K562 (cell line): ENCODE data around the gene PSMC2. TPM values are rescaled to one million over a fixed set of nuclear protein-coding genes. Genes with fewer than 3 reads are reported as not detected.

Experiments used
- ADNP ChIP-seq: fragments of 200-800 bp; sonication (Bioruptor generic); IDR thresholded peaks from 2 replicates; pipeline ENCODE4 v1.6.1; 2016; ENCODE audit warnings: missing genetic modification characterization, missing compliant biosample characterization
- CBX1 ChIP-seq: sonication (generic); IDR thresholded peaks from 2 replicates; pipeline ENCODE4 v1.6.1; 2016; ENCODE audit warnings: antibody characterized with exemption, low read depth, mild to moderate bottlenecking
- CBX8 ChIP-seq: fragments of 200-600 bp; sonication (generic); IDR thresholded peaks from 2 replicates; pipeline ENCODE4 v1.6.1; 2012; ENCODE audit warnings: borderline replicate concordance, mixed run types, low read depth, mild to moderate bottlenecking, moderate library complexity, mixed read lengths, low read length, control low read depth, inconsistent platforms; ENCODE audit not compliant: poor library complexity, severe bottlenecking; ENCODE audit errors: extremely low read depth
- CCAR2 ChIP-seq: fragments of 200-400 bp; formaldehyde crosslinking; IDR thresholded peaks from 2 replicates; pipeline ENCODE4 v1.6.1; 2017; ENCODE audit warnings: mild to moderate bottlenecking, low read depth, low read length
- DMBX1 ChIP-seq: fragments of 250-450 bp; sonication (Bioruptor Pico); IDR thresholded peaks from 2 replicates; pipeline ENCODE4 v1.8.0; 2022; ENCODE audit warnings: inconsistent platforms, mild to moderate bottlenecking, moderate library complexity, borderline replicate concordance
- DPF2 ChIP-seq: fragments of 450-650 bp; IDR thresholded peaks from 2 replicates; pipeline ENCODE4 v1.6.1; 2016
- KAT8 ChIP-seq: fragments of 450-650 bp; IDR thresholded peaks from 2 replicates; pipeline ENCODE4 v1.6.1; 2016; ENCODE audit warnings: low read depth, mild to moderate bottlenecking
- KDM1A ChIP-seq, 2 experiments: fragments of 450-650 bp; IDR thresholded peaks; 2 replicates each; pipeline ENCODE4 v1.6.1; 2016; ENCODE audit warnings: mild to moderate bottlenecking in 2 of 2
- KDM5B ChIP-seq: fragments of 200-600 bp; sonication (generic); IDR thresholded peaks from 2 replicates; pipeline ENCODE4 v1.6.1; 2012; ENCODE audit warnings: low read depth, mild to moderate bottlenecking, moderate library complexity, low read length, control low read depth, inconsistent platforms; ENCODE audit not compliant: insufficient replicate concordance
- KLF13 ChIP-seq: fragments of 450-650 bp; IDR thresholded peaks from 2 replicates; pipeline ENCODE4 v1.6.1; 2016; ENCODE audit warnings: missing genetic modification characterization, low read depth, mild to moderate bottlenecking, missing compliant biosample characterization, moderate library complexity, borderline replicate concordance
- MCM3 ChIP-seq: fragments of 450-650 bp; IDR thresholded peaks from 2 replicates; pipeline ENCODE4 v1.6.1; 2016
- MED1 ChIP-seq: sonication (generic); formaldehyde crosslinking; IDR thresholded peaks from 2 replicates; pipeline ENCODE4 v1.8.1; 2023; ENCODE audit warnings: missing genetic modification reagents, borderline replicate concordance
- NBN ChIP-seq: fragments of 450-650 bp; IDR thresholded peaks from 2 replicates; pipeline ENCODE4 v1.6.1; 2016; ENCODE audit warnings: low read depth, mild to moderate bottlenecking
- PHB ChIP-seq: fragments of 250-450 bp; sonication (Bioruptor Pico); IDR thresholded peaks from 2 replicates; pipeline ENCODE4 v1.5.0; 2021
- RNF219 ChIP-seq: fragments of 250-450 bp; sonication (Bioruptor Pico); IDR thresholded peaks from 2 replicates; pipeline ENCODE4 v1.5.0; 2022; ENCODE audit warnings: mild to moderate bottlenecking
- SMAD3 ChIP-seq: fragments of 450-650 bp; formaldehyde crosslinking; conservative IDR thresholded peaks from 2 replicates; pipeline ENCODE4 v1.4.0; 2020; ENCODE audit warnings: mild to moderate bottlenecking
- SP1 ChIP-seq: sonication (generic); formaldehyde crosslinking; IDR thresholded peaks from 2 replicates; pipeline ENCODE4 v1.8.1; 2022; ENCODE audit warnings: mild to moderate bottlenecking, missing genetic modification reagents
- SRSF1 ChIP-seq: fragments of 200-400 bp; formaldehyde crosslinking; IDR thresholded peaks from 2 replicates; pipeline ENCODE4 v1.6.1; 2017; ENCODE audit warnings: mild to moderate bottlenecking, low read depth, low read length, moderate library complexity
- SUPT5H ChIP-seq: fragments of 450-650 bp; IDR thresholded peaks from 2 replicates; pipeline ENCODE4 v1.6.1; 2016
- TEAD4 ChIP-seq, 2 experiments: sonication (generic) in 1 of 2; formaldehyde crosslinking in 1 of 2; IDR thresholded peaks; 2 replicates each; pipeline versions ENCODE4 v1.6.1 to v1.8.0; 2012 to 2022; ENCODE audit warnings: borderline replicate concordance in 1 of 2, inconsistent platforms in 1 of 2, low read length in 1 of 2, mild to moderate bottlenecking in 1 of 2, missing genetic modification reagents in 1 of 2
- TOE1 ChIP-seq, 2 experiments: fragments of 450-650 bp in 1 of 2; sonication (generic) in 1 of 2; formaldehyde crosslinking in 1 of 2; IDR thresholded peaks; 2 replicates each; pipeline versions ENCODE4 v1.7.1 to v1.8.0; 2016 to 2022; ENCODE audit warnings: borderline replicate concordance in 2 of 2, mild to moderate bottlenecking in 2 of 2, antibody characterized with exemption in 1 of 2, inconsistent platforms in 1 of 2, low read depth in 1 of 2, missing genetic modification reagents in 1 of 2, moderate library complexity in 1 of 2
- ZBTB1 ChIP-seq: sonication (generic); formaldehyde crosslinking; IDR thresholded peaks from 2 replicates; pipeline ENCODE4 v1.8.1; 2023; ENCODE audit warnings: missing genetic modification reagents, low read depth, mild to moderate bottlenecking, borderline replicate concordance
- ZNF165 ChIP-seq: fragments of 250-450 bp; sonication (Bioruptor Pico); IDR thresholded peaks from 2 replicates; pipeline ENCODE4 v1.4.0; 2020; ENCODE audit warnings: borderline replicate concordance
- ZNF316 ChIP-seq: fragments of 450-650 bp; IDR thresholded peaks from 2 replicates; pipeline ENCODE4 v1.6.1; 2016
- ZNF507 ChIP-seq: conservative IDR thresholded peaks from 2 replicates; pipeline ENCODE4 v1.6.1; 2017; ENCODE audit warnings: missing genetic modification characterization, missing compliant biosample characterization
- ZNF551 ChIP-seq: fragments of 250-450 bp; sonication (Bioruptor Pico); IDR thresholded peaks from 2 replicates; pipeline ENCODE4 v1.5.0; 2021; ENCODE audit warnings: mild to moderate bottlenecking, moderate library complexity
- ZNF644 ChIP-seq: fragments of 200-800 bp; sonication (Bioruptor generic); IDR thresholded peaks from 2 replicates; pipeline ENCODE4 v1.6.1; 2016; ENCODE audit warnings: low read depth, missing genetic modification characterization, missing compliant biosample characterization
- polyA plus RNA-seq, 8 experiments: library from polyadenylated mRNA; depleted of rRNA in 4 of 8; stranded (reverse) in 5 of 8; unstranded in 3 of 8; fragments of >200 nt; fragmentation: Nextera tagmentation in 2 of 8; fragmentation: Illumina TruSeq in 1 of 8; extraction: Ambion mirVana in 2 of 8; extraction: Trizol in 1 of 8; gene quantifications; 2 replicates each; pipeline versions ENCODE4 v1.2.1 to v1.2.3, GENCODE V29; 2011 to 2014; ENCODE audit warnings: inconsistent platforms in 1 of 8, missing spikeins in 1 of 8
- total RNA-seq, 7 experiments: library from RNA; depleted of rRNA in 6 of 7; stranded (reverse); fragments of >200 nt in 6 of 7; fragmentation: Illumina TruSeq in 2 of 7; extraction: Trizol in 2 of 7; gene quantifications; 2 replicates each; pipeline versions ENCODE4 v1.2.1 to v1.2.3, GENCODE V29; 2011 to 2021; ENCODE audit warnings: low replicate concordance in 1 of 7
- TF ChIP-seq, protein P1 (sequence below): sonication (generic); formaldehyde crosslinking; IDR thresholded peaks from 2 replicates; pipeline ENCODE4 v1.9.0; 2022; ENCODE audit warnings: mild to moderate bottlenecking, missing genetic modification reagents

PSMC2 gene
- total and polyA plus RNA-seq, 9 of the 15 experiments (the other 6 are each of a cell fraction or from before 2014, with no cell fraction given), result 316 to 1,105 (median 511) TPM

- TF ChIP-seq TEAD4 (IDR thresholded peaks at IDR 0.05; ENCODE audit: low read length) (peak; percentile 68), TEAD4 (CRISPR knock-in tag; IDR thresholded peaks at IDR 0.05; ENCODE audit: borderline replicate concordance) (no peak), ZNF644 (tag) (no peak), KDM1A (IDR thresholded peaks at IDR 0.05) (no peak), CBX1 (no peak; the same call in 1 of the 2 replicates), KAT8 (no peak), MCM3 (no peak), KDM5B (peak; percentile 48), ZNF165 (CRISPR knock-in tag) (no peak), MED1 (CRISPR knock-in tag) (no peak), DMBX1 (CRISPR knock-in tag) (0 out of 2 replicates have a peak, but pooled peaks have one; percentile 26), SP1 (0 out of 2 replicates have a peak, but pooled peaks have one; percentile 65), SMAD3 (CRISPR knock-in tag) (0 out of 2 replicates have a peak, but pooled peaks have one; percentile 8), CCAR2 (no peak), ZNF316 (peak; percentile 97), KLF13 (tag) (no peak), SRSF1 (no peak), NBN (peak; percentile 87), SUPT5H (peak; percentile 89), ZBTB1 (CRISPR knock-in tag) (no peak), CBX8 (no peak), DPF2 (peak; percentile 55; the same call in 1 of the 2 replicates), TOE1 (IDR thresholded peaks at IDR 0.05; ENCODE audit: borderline replicate concordance) (0 out of 2 replicates have a peak, but pooled peaks have one; percentile 76), TOE1 (CRISPR knock-in tag; IDR thresholded peaks at IDR 0.05; ENCODE audit: borderline replicate concordance, low read depth) (peak; percentile 36; the same call in 1 of the 2 replicates), RNF219 (CRISPR knock-in tag) (no peak), PHB (CRISPR knock-in tag) (no peak), ADNP (no peak), ZNF551 (CRISPR knock-in tag) (no peak), ZNF507 (tag) (no peak)
- TF ChIP-seq, protein P1, sequence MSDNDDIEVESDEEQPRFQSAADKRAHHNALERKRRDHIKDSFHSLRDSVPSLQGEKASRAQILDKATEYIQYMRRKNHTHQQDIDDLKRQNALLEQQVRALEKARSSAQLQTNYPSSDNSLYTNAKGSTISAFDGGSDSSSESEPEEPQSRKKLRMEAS (CRISPR knock-in tag), result no peak
Measured at GRCh38 chr7:103347507-103348267, at the start of gene PSMC2 (continued).
